HepG2 (cell line): ENCODE measurements around the gene SFXN5. TPM values are rescaled to one million over a fixed set of nuclear protein-coding genes. Genes with fewer than 3 reads are reported as not detected.
A peak's percentile ranks its signal among the peaks of the same experiment; 100 is the strongest.

Experiments used
- CBX2 ChIP-seq, 2 experiments: fragments of 200-600 bp in 1 of 2; sonication (generic); formaldehyde crosslinking in 1 of 2; IDR thresholded peaks; 2 replicates each; pipeline versions ENCODE4 v1.7.0 to v1.8.1; 2018 to 2022; ENCODE audit warnings: low read depth in 2 of 2, low read length in 1 of 2, mild to moderate bottlenecking in 1 of 2, missing genetic modification reagents in 1 of 2
- GTF3A ChIP-seq: sonication (generic); formaldehyde crosslinking; conservative IDR thresholded peaks from 2 replicates; pipeline ENCODE4 v1.4.0; 2020; ENCODE audit warnings: mild to moderate bottlenecking, missing genetic modification reagents
- NFIC ChIP-seq: IDR thresholded peaks from 2 replicates; pipeline ENCODE4 v1.6.1; 2012; ENCODE audit warnings: mild to moderate bottlenecking, low read length, inconsistent platforms
- POLR2G ChIP-seq: fragments of 200-400 bp; formaldehyde crosslinking; IDR thresholded peaks from 2 replicates; pipeline ENCODE4 v1.6.1; 2018; ENCODE audit warnings: mild to moderate bottlenecking, low read depth, low read length, moderate library complexity
- XRCC5 ChIP-seq: fragments of 200-400 bp; formaldehyde crosslinking; optimal IDR thresholded peaks from 2 replicates; pipeline ENCODE3; 2017; ENCODE audit warnings: mild to moderate bottlenecking, low read length
- ZMAT3 ChIP-seq: sonication (generic); formaldehyde crosslinking; conservative IDR thresholded peaks from 2 replicates; pipeline ENCODE4 v1.7.0; 2021; ENCODE audit warnings: missing genetic modification reagents
- ZNF891 ChIP-seq: sonication (generic); formaldehyde crosslinking; IDR thresholded peaks from 2 replicates; pipeline ENCODE4 v1.5.0; 2020; ENCODE audit warnings: mild to moderate bottlenecking, missing genetic modification reagents
- polyA plus RNA-seq, 8 experiments: library from polyadenylated mRNA; depleted of rRNA in 3 of 8; stranded (reverse) in 7 of 8; unstranded in 1 of 8; fragments of >200 nt; fragmentation: Illumina TruSeq in 4 of 8; extraction: Trizol in 4 of 8; gene quantifications; 2 replicates each; pipeline versions ENCODE4 v1.2.1 to v1.2.3, GENCODE V29; 2011 to 2016; ENCODE audit warnings: low read depth in 4 of 8, missing spikeins in 1 of 8, mixed read lengths in 1 of 8; ENCODE audit not compliant: insufficient read depth in 1 of 8
- total RNA-seq, 5 experiments: library from RNA; depleted of rRNA; stranded (reverse); fragments of >200 nt; fragmentation: Illumina TruSeq; extraction: Trizol; gene quantifications; 2 replicates each; pipeline ENCODE4 v1.2.3, GENCODE V29; 2016; ENCODE audit warnings: low read depth in 1 of 5
- TF ChIP-seq, protein P1 (sequence below): sonication (generic); formaldehyde crosslinking; IDR thresholded peaks from 2 replicates; pipeline ENCODE4 v1.4.0; 2020; ENCODE audit warnings: mild to moderate bottlenecking, missing genetic modification reagents
- TF ChIP-seq, protein P2 (sequence below): sonication (generic); formaldehyde crosslinking; IDR thresholded peaks from 2 replicates; pipeline ENCODE4 v1.4.0; 2020; ENCODE audit warnings: missing genetic modification reagents
- TF ChIP-seq, protein P3 (sequence below): fragments of 450-650 bp; IDR thresholded peaks from 2 replicates; pipeline ENCODE4 v1.6.1; 2017; ENCODE audit warnings: mild to moderate bottlenecking
- TF ChIP-seq, protein P4 (sequence below), 2 experiments: IDR thresholded peaks; 2 replicates each; pipeline ENCODE4 v1.6.1; 2011 to 2012; ENCODE audit warnings: low read length in 2 of 2, borderline replicate concordance in 1 of 2, low read depth in 1 of 2, mild to moderate bottlenecking in 1 of 2, moderate library complexity in 1 of 2
- TF ChIP-seq, protein P5 (sequence below): sonication (generic); formaldehyde crosslinking; IDR thresholded peaks from 2 replicates; pipeline ENCODE4 v1.8.1; 2023; ENCODE audit warnings: missing genetic modification reagents, mild to moderate bottlenecking, borderline replicate concordance

SFXN5 gene
- total and polyA plus RNA-seq, 2 of the 13 experiments (the other 11 are each of a cell fraction or from before 2014, with no cell fraction given) = 34.9 to 37.4 TPM

DNA sequence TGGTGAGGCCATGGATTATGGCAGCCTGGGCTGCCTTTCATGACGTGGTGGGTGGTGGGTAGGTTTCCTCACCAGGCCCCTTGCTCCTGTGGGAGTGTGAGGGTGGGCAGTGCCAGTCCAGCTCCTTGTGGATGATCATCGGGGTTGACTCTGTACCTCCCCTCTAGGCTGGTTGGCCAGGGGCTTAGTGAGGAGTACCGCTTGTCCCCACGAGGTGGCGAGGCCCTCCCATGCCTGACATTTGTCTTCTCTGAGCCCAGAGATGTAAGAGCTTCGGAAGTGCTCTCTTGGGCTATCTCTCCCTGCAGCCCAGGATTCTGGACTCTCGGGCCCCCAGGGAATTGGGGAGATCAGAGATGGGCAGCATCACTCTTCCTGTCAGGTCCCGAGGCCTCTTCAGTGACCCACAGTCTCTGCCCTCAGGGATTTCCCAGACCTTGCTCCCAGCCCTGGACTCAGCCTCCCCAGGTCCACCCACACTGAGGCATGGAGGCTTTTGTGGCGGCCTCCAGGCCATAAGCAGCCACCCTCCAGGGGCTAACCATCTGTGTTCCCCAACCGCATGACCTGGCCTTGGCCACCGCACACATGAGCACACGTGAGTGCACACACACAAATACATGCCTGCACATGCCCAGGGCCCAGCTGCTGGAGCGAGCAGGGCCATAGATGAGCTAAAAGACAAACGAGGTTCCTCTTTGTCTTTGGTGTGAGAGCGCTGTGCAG lies 177.8 kb downstream of the SFXN5 start (continued):
- TF ChIP-seq CBX2 (IDR thresholded peaks at IDR 0.05; ENCODE audit: low read depth, low read length) (no peak), CBX2 (CRISPR knock-in tag; IDR thresholded peaks at IDR 0.05; ENCODE audit: low read depth) (0 out of 2 replicates have a peak, but pooled peaks have one; percentile 48), ZMAT3 (CRISPR knock-in tag) (no peak), POLR2G (no peak), GTF3A (CRISPR knock-in tag) (no peak), NFIC (no peak), XRCC5 (peak; percentile 56), ZNF891 (CRISPR knock-in tag) (no peak)
- TF ChIP-seq, protein P1, sequence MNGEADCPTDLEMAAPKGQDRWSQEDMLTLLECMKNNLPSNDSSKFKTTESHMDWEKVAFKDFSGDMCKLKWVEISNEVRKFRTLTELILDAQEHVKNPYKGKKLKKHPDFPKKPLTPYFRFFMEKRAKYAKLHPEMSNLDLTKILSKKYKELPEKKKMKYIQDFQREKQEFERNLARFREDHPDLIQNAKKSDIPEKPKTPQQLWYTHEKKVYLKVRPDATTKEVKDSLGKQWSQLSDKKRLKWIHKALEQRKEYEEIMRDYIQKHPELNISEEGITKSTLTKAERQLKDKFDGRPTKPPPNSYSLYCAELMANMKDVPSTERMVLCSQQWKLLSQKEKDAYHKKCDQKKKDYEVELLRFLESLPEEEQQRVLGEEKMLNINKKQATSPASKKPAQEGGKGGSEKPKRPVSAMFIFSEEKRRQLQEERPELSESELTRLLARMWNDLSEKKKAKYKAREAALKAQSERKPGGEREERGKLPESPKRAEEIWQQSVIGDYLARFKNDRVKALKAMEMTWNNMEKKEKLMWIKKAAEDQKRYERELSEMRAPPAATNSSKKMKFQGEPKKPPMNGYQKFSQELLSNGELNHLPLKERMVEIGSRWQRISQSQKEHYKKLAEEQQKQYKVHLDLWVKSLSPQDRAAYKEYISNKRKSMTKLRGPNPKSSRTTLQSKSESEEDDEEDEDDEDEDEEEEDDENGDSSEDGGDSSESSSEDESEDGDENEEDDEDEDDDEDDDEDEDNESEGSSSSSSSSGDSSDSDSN (CRISPR knock-in tag) = 0 out of 2 replicates have a peak, but pooled peaks have one; percentile 34
- TF ChIP-seq, protein P2, sequence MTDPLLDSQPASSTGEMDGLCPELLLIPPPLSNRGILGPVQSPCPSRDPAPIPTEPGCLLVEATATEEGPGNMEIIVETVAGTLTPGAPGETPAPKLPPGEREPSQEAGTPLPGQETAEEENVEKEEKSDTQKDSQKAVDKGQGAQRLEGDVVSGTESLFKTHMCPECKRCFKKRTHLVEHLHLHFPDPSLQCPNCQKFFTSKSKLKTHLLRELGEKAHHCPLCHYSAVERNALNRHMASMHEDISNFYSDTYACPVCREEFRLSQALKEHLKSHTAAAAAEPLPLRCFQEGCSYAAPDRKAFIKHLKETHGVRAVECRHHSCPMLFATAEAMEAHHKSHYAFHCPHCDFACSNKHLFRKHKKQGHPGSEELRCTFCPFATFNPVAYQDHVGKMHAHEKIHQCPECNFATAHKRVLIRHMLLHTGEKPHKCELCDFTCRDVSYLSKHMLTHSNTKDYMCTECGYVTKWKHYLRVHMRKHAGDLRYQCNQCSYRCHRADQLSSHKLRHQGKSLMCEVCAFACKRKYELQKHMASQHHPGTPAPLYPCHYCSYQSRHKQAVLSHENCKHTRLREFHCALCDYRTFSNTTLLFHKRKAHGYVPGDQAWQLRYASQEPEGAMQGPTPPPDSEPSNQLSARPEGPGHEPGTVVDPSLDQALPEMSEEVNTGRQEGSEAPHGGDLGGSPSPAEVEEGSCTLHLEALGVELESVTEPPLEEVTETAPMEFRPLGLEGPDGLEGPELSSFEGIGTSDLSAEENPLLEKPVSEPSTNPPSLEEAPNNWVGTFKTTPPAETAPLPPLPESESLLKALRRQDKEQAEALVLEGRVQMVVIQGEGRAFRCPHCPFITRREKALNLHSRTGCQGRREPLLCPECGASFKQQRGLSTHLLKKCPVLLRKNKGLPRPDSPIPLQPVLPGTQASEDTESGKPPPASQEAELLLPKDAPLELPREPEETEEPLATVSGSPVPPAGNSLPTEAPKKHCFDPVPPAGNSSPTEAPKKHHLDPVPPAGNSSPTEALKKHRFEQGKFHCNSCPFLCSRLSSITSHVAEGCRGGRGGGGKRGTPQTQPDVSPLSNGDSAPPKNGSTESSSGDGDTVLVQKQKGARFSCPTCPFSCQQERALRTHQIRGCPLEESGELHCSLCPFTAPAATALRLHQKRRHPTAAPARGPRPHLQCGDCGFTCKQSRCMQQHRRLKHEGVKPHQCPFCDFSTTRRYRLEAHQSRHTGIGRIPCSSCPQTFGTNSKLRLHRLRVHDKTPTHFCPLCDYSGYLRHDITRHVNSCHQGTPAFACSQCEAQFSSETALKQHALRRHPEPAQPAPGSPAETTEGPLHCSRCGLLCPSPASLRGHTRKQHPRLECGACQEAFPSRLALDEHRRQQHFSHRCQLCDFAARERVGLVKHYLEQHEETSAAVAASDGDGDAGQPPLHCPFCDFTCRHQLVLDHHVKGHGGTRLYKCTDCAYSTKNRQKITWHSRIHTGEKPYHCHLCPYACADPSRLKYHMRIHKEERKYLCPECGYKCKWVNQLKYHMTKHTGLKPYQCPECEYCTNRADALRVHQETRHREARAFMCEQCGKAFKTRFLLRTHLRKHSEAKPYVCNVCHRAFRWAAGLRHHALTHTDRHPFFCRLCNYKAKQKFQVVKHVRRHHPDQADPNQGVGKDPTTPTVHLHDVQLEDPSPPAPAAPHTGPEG (CRISPR knock-in tag) = no peak
- TF ChIP-seq, protein P3, sequence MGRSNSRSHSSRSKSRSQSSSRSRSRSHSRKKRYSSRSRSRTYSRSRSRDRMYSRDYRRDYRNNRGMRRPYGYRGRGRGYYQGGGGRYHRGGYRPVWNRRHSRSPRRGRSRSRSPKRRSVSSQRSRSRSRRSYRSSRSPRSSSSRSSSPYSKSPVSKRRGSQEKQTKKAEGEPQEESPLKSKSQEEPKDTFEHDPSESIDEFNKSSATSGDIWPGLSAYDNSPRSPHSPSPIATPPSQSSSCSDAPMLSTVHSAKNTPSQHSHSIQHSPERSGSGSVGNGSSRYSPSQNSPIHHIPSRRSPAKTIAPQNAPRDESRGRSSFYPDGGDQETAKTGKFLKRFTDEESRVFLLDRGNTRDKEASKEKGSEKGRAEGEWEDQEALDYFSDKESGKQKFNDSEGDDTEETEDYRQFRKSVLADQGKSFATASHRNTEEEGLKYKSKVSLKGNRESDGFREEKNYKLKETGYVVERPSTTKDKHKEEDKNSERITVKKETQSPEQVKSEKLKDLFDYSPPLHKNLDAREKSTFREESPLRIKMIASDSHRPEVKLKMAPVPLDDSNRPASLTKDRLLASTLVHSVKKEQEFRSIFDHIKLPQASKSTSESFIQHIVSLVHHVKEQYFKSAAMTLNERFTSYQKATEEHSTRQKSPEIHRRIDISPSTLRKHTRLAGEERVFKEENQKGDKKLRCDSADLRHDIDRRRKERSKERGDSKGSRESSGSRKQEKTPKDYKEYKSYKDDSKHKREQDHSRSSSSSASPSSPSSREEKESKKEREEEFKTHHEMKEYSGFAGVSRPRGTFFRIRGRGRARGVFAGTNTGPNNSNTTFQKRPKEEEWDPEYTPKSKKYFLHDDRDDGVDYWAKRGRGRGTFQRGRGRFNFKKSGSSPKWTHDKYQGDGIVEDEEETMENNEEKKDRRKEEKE = no peak
- TF ChIP-seq, protein P4, sequence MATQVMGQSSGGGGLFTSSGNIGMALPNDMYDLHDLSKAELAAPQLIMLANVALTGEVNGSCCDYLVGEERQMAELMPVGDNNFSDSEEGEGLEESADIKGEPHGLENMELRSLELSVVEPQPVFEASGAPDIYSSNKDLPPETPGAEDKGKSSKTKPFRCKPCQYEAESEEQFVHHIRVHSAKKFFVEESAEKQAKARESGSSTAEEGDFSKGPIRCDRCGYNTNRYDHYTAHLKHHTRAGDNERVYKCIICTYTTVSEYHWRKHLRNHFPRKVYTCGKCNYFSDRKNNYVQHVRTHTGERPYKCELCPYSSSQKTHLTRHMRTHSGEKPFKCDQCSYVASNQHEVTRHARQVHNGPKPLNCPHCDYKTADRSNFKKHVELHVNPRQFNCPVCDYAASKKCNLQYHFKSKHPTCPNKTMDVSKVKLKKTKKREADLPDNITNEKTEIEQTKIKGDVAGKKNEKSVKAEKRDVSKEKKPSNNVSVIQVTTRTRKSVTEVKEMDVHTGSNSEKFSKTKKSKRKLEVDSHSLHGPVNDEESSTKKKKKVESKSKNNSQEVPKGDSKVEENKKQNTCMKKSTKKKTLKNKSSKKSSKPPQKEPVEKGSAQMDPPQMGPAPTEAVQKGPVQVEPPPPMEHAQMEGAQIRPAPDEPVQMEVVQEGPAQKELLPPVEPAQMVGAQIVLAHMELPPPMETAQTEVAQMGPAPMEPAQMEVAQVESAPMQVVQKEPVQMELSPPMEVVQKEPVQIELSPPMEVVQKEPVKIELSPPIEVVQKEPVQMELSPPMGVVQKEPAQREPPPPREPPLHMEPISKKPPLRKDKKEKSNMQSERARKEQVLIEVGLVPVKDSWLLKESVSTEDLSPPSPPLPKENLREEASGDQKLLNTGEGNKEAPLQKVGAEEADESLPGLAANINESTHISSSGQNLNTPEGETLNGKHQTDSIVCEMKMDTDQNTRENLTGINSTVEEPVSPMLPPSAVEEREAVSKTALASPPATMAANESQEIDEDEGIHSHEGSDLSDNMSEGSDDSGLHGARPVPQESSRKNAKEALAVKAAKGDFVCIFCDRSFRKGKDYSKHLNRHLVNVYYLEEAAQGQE (IDR thresholded peaks at IDR 0.05; ENCODE audit: borderline replicate concordance in 1 of 2, low read depth in 1 of 2, low read length in 2 of 2) = no peak
- TF ChIP-seq, protein P5, sequence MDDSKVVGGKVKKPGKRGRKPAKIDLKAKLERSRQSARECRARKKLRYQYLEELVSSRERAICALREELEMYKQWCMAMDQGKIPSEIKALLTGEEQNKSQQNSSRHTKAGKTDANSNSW (CRISPR knock-in tag) = no peak
